Stimulated activated CD8-positive, alpha-beta memory T cell treated with anti-CD3 and anti-CD28 coated beads, Interleukin-12 subunit alpha, Interleukin-12 subunit beta, amount 100 ng/mL, for 24 hours (primary cell): ENCODE measurements around the gene CCDC126.
"Not testable (repeated sequence)": the region's sequence is repeated elsewhere in the genome, so short reads cannot be mapped to it uniquely, and the experiment has no call there.

Source experiments
- DNase-seq: peaks from one replicate; pipeline ENCODE4 v3.0.0-alpha.2; 2020; ENCODE audit errors: extremely low read depth

Gene CCDC126

DNA sequence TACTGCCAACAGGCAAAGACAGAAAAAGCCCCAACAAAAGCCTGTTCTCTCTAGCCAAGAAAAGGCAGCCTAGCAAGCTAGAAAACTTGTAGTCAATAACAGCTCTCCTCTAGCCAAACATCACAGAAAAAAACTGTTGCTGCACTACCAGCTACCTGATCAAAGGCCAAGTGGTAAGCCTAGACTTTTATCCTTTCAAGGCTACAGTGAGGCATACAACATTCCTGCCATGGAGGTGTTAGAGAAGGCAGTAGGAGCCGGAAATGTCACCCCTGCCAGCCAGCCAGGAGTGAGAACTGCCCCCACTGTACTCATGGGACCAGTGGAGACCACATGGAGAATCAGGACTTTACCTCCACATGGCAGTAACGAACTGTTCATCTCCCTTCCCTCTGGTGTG is 31.2 kb downstream of the CCDC126 start:
- DNase-seq: no peak

DNA sequence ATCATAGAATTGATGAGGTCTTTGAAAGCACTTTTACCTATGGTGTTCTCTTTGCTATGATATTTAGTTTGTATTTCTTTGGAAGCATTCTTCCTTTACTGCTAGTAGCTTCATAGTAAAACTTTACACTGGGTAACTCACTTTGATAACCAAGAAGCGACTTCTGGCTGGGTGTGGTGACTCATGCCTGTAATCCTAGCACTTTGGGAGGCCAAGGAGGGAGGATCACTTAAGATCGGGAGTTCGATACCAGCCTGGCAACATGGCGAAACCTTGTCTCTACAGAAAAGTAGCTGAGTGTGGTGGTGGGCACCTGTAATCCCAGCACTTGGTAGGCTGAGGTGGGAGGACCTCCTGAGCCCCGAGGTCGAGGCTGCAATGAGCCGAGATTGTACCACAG is 36.2 kb downstream of the CCDC126 start:
- no peak for DNase-seq

DNA sequence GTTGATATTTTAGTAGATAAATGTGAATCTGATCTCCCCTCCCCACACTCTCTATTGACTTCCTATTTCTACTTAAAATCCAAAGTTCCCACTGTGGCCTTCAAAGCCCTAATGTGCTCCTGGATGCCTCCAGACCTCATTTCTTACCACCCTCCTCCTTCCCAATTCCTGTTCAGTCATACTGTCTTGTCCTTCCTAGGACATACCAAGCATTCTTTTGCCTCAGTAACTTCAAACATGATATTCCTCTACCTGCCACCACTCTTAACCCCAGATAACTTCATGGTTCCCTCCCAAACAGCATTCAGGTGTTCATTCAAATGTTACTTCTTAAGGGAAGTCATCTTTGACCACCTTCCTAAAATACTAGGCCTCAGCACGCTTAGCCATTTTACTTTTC is 48.6 kb downstream of the CCDC126 start:
- DNase-seq: no peak

DNA sequence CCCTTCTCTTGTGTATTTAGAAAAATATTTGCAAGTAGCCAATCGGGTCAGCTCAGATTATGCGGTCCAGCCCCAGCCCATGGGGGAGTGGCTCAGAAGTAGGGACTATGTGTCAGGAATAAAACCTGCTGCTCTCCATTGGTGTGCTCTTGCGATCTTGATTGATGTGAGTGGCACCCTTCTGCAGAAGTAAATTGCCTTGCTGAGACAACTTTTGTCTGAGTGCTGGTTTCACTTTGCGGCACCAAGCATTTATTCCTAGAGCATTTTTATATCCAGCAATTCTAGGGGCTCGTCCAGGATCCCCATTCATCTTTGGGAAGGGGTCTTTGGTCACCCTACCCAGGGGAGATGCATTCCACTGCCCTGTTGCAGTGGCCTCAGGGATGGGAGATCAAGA is 56.8 kb downstream of the CCDC126 start:
- no peak for DNase-seq

DNA sequence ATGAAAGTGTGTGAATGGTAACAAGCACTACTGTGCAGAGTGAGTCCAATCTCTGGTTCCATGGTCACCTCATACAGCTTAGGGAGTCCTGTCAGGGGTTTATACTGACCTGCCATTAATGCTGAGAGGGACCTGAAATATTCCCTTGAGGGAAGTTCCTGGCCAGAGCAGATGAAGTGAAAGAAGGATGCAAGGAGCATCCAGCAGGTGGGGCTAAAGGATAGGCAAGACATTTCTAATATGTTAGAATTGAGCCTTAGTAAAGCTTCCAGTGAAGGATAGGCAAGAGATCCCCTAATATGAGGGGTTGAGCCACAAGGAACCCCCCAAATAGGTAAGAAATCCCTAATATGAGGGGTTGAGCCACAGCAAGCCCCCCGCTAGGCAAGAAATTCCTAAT is 57.3 kb downstream of the CCDC126 start:
- no peak for DNase-seq

DNA sequence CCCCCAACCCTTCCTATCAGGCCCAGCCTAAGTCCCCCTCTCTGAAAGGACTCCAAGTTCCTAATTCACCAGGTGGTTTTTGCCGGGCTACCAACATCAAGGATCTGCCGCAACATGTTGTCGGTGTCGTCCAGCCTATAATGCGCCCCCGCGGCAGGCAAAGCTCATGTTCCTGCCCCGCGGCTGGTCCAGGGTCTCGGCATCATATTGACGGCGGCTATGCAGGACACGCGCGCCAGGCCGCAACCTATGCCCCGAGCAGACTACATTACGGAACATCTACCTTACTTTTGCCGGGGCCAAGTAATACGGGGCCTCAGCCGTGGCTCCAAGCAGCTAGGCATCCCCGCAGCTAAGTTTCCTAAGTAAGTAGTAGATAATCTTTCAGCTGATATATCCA is 58.3 kb downstream of the CCDC126 start:
- no peak for DNase-seq

DNA sequence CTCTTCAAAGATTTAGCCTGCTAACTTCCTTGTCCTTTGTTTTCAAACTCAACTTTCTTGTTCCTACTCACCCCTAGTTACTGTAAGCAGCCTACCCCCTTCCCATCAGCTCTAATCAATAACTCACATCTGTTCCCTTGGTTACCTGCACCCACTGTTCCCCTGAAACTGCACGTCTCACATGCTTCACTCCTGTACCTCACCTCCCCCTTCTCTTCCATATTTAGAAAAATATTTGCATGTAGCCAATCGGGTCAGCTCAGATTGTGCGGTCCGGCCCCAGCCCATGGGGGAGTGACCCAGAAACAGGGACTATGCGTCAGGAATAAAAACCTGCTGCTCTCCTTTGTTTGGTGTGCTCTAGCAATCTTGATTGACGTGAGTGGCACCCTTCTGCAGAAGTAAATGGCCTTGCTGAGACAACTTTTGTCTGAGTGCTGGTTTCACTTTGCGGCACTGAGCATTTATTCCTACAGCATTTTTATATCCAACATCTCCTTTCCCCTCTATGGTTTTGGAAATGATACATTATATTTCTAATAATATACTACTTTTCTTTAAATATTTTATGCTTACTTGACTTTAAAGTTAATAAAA is 61.7 kb downstream of the CCDC126 start:
- no peak for DNase-seq

DNA sequence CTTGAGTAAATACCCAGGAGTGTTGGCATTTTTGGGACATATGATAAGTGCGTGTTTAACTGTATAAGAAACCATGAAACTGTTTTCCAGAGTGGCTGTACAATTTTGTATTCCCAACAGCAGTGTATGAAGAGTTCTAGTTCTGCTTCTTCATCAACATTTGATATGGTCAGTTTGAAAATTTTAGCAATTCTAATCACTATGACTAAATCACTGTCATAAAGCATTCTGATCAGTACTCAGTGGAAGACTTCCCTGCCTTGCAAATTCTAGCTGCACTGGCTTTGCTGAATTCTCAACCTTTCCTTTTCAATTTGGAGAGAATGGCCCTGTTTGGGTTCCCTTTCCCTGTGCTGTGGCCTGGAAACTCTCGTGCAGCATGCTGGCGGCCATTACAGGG is 64.2 kb downstream of the CCDC126 start:
- DNase-seq: no peak

DNA sequence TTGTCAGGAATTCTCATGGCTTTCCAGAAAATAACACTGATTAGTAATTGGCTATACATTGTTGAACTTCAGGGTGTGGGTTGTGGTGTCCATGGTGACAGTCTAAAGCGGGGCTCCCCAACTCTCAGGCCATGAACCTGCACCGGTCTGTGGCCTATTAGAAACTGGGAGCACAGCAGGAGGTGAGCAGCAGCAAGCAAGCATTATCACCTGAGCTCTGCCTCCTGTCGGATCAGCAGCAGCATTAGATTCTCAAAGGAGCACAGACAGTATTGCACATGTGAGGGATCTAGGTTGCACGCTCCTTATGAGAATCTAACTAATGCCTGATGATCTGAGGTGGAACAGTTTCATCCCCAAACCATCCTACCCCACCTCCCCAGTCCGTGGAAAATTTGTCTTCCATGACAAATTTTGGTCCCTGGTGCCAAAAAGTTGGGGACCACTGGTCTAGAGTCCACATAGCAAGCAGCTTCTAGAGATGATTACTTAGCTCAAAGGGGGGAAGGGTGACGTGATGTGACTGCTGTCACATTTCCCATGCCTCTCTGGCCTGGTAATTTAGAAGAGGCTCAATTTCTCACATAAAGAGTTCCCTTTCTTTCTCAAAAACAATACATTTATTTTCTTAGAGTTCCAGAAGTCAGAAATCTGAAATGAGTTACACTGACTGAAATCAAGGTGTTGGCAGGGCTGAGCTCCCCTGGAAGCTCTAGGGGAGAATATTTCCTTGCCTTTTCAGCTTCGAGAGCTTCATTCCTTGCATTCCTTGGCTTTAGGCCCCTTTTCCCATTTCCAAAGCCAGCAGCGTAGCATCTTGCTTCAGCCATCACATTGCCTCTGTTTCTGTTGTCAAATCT is 65.2 kb downstream of the CCDC126 start:
- no peak for DNase-seq

DNA sequence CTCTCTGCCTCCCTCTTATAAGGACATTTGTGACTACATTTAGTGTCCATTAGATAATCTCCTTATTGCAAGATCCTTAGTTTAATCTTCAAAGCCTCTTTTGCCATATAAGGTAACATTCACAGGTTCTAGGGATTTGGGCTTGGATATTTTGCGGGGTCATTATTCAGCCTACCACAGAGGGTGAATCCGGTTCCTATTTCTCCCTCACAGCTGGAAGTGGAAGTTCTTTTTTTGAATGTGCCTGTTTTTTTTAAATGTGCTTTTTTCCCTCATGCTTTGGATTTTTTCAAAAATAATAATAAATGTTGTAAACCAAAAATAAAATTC is 65.8 kb downstream of the CCDC126 start:
- DNase-seq: no peak

DNA sequence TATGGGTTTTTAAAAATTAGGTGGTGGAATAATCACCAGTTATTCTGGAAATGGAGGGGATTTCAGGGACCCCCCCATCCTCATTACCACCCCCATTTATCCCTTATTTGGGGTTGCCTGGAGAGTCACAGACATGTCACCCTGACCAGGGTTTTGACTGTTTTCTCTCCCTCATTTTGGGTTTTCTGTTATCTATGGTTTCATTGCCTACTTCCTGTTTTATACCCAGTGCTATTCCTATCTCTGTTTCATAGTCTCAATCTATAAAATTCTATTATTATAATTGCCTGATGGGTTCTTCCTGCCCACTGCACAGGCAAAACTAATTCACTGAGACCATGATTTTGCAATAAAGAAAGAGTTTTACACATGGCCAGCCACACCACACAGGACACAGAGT is 66.9 kb downstream of the CCDC126 start:
- no peak for DNase-seq

DNA sequence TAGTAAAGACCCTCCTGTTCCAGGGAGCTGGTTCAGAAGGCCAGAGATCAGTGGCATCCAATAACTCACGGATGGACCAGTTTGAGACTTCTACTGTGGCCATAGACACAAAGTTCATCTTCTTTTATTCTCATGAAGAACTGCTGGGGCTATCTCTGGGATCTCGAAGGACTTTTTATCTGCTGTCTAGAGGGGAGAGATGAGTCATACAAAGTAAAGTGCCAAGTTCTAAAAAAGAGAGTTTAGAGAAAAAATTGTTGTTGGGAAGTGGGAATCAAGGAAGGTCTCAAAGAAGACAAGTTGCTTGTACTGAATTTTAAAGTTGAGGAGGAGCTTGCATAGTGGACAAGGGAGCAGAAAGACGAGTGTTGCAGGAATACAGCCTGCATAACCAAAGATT is 74.9 kb downstream of the CCDC126 start:
- no peak for DNase-seq

DNA sequence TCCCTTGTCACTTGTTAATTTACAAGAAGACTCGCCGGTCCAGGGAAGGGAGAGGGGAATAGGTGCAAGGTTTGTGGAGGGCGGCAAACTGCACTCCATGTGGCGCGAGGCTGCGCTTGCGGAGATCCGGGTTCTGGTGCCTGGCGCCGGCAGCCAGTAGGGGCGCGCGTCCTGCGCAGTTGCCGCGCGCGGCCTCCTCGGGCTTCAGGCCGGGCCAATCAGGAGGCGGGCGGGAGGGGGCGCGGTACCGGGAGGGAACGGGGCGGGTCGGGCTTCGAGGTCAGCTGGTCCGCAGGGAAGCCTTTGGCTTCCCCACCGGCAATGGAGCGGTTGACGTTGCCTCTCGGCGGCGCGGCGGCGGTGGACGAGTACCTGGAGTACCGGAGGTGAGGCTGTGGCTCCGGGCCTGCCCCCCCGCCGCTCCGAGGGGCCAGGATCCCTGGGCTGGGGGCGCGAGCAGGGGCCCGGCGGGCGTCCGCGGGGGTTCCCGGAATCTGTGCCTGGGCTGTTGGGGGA is 82.8 kb downstream of the CCDC126 start, which contains the start of gene FAM221A:
Gene FAM221A, plus strand, starts transcription at position 302 of the 516 bp plus-strand sequence. Its CDS starts 20 bp downstream, at position 322.
- peak; percentile 61 for DNase-seq

DNA sequence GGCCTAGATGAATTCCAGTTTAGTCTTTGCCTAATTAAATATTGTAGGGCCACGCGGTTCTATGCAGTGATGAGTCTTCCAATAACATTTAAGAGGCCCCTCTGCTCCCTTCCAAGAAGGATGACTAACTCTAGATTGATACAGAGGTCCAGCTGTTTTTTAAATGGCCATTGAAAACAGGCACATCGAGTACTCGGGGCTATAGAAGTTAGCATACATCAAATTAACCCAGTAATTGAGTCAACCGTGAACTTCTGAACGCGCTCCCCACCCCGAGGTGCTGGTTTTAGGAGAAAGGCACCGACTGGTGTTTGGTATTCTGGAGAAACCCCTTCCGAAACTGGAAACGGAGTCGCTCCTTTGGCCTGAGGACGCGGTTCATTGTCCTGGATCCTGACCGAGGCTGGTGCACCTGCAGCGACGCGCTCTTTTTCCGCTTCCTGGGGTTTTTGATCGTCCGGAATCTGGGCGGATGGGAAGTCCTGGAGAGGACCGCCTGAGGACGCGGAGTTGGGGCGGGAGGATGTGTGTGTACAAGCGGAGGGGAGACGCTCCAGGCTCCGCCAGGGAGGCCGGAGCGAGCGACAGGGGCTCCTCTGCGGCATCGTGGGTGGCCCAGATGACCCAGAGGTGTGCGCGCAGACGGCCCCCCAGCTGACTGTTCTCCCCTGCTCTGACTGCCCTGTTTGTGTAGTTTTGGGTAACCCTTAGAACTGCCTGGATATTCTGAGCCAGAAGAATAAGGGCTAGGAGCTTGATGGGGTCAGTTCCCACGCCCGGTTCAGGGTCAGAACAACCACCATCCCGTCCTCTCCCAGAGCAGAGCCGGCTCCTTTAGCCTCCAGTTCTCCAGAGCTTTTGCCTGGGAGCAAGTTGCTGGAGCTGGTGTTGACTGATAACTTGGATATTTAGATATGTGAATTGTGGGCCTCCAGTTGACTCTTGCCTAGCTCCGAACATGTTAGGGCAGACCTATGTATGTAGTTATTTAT is 83.5 kb downstream of the CCDC126 start:
- no peak for DNase-seq

DNA sequence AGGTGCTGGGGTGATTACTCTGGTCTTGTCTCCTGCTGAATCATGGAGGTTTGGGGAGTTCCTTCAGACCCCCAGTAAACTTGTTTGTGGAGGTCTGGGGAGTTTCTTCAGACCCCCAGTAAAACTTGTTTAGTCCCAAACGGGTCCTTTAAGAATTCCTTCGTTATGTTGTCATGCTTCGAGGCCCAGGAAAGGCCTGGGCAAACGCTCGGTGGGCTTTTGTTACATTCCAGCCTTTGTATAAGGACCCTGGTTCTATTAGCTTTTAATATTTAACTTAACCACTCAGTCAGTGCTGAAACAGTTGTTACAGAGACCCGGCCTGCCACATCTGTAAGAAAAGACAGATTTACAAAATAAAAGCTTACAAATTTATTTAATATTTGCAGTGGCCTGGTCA is 86.9 kb downstream of the CCDC126 start:
- DNase-seq: not testable (repeated sequence)

DNA sequence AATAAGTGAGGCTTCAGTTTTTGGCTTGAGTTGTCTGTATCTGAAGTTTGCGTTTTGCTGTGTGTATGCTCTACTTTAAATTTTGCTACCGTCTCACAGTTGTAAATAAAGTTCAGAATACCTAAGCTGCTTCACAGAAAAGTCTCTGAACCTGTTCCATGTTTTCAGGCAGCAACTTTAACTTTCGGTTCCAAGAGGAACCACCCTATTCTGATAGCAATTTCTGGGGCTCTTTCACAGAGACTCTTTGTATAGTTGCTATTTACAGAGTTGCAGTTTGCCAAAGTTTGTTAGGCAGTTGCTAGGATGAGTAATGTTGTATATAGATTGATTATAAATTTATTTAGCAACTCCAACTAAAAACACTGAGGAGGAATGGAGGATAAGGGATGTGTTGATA is 88.5 kb downstream of the CCDC126 start:
- no peak for DNase-seq

DNA sequence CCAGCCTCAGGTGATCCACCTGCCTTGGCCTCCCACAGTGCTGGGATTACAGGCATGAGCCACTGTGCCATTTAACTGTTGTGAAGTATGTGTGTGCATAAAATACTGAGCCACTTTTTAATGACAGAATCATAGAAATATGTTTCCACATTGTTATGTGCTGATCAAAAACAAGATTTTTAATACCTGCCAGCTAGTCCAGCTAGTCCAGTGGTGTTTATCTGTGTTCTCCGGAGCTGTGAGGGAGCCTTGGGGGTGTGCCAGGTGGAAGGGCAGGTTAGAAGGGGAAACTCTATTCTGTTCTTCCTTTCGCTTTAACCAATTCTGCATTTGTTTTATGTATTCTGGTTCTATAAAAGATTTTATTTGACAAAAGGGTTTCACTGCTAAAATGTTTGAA is 89.8 kb downstream of the CCDC126 start:
- DNase-seq: no peak

DNA sequence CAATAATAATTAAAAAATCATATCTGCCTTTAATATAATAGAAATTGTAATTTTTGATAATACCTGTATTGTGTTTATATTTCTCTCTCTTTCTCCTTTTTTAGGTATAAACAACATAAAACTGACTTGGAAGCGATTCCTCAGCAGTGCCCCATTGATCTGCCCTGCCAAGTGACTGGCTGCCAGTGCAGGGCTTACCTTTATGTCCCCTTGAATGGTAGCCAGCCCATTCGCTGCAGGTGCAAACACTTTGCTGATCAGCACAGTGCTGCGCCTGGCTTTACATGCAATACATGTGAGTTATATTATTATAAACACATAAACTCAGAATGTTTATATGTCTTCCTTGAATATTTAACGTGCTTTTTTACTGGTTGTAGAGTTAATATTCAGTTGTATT is 92.0 kb downstream of the CCDC126 start:
- DNase-seq: no peak

DNA sequence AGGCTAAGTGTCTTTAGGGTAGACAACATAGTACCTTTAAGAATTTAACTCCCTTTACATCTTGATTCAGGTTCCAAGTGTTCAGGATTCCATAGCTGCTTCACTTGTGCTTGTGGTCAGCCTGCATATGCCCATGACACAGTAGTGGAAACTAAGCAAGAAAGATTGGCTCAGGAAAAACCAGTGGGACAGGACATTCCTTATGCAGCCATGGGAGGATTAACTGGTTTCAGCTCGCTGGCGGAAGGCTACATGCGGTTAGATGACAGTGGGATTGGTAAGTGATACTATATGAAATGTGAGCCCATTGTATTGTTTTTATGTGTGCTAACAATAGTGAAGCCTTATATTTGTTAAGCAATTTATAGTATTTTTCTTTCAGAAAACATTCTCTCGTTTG is 94.1 kb downstream of the CCDC126 start:
- DNase-seq: no peak

DNA sequence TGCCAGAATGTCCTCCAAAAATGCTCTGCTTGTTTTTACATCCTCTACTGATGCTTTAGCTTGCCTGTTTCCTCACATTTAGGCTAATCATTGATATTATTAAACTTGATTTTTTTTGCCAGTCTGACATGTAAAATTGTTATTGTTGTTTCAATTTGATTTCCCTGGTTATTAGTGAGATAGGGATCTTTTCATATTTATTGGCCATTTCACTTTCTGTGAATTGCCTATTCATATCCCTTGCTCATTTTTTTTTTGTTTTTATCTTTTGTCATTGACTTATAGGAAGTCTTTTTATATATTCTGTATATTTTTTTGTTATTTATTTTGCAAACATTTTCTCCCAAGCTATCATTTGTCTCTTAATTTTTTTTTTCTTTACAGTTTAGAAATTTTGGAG is 96.0 kb downstream of the CCDC126 start:
- no peak for DNase-seq
